Caco-2 (cell line): ENCODE measurements around the gene TNFRSF21. TPM values are rescaled to one million over a fixed set of nuclear protein-coding genes. Genes with fewer than 3 reads are reported as not detected.
A peak's percentile ranks its signal among the peaks of the same experiment; 100 is the strongest.

ENCODE experiments used
- Bru-seq: library from RNA; stranded (reverse); fragments of 400-500 nt; gene quantifications from one replicate; lab custom pipeline; 2021; lab: Mats Ljungman, UMichigan
- BruChase-seq, 2 experiments: library from RNA; stranded (reverse); fragments of 400-500 nt; gene quantifications; one replicate each; lab custom pipeline; 2021; lab: Mats Ljungman, UMichigan
- BruUV-seq: library from RNA; stranded (reverse); fragments of 400-500 nt; replicated peaks from 2 replicates; lab custom pipeline; 2021; lab: Mats Ljungman, UMichigan
- CTCF ChIA-PET: fragments of 300-600 bp; sonication (Branson Sonifier 250); formaldehyde crosslinking; loops from one replicate; lab custom pipeline; 2022; ENCODE audit warnings: antibody characterized with exemption; lab: Charles Lee
- POLR2A ChIA-PET: fragments of 300-600 bp; sonication (Branson Sonifier 250); formaldehyde crosslinking; loops from one replicate; lab custom pipeline; 2022; ENCODE audit warnings: antibody characterized with exemption; lab: Charles Lee
- DNase-seq, 2 experiments: peaks; one replicate each; pipeline versions ENCODE4 v3.0.0 to v3.0.0-alpha.2; 2020 to 2022
- H3K27me3 ChIP-seq: replicated peaks from 2 replicates; pipeline ENCODE4 v1.6.0; 2011; ENCODE audit warnings: low read length; ENCODE audit not compliant: control insufficient read depth, insufficient read depth
- H3K36me3 ChIP-seq: 2 replicates; pipeline ENCODE4 v1.5.1; 2011; ENCODE audit warnings: low read length; ENCODE audit not compliant: control insufficient read depth, insufficient read depth
- H3K4me1 ChIP-seq: fragments of 250-450 bp; sonication (Bioruptor Pico); 2 replicates; pipeline ENCODE4 v1.5.1; 2020; ENCODE audit warnings: mild to moderate bottlenecking
- H3K4me3 ChIP-seq: 2 replicates; pipeline ENCODE4 v1.5.1; 2011; ENCODE audit warnings: low read depth, mild to moderate bottlenecking, control low read depth, low read length
- H3K9me3 ChIP-seq: fragments of 250-450 bp; sonication (Bioruptor Pico); 2 replicates; pipeline ENCODE4 v1.5.1; 2020; ENCODE audit warnings: mild to moderate bottlenecking, moderate library complexity
- H3K27ac Mint-ChIP-seq: one replicate; pipeline ENCODE4 v1.8.0; 2022; ENCODE audit warnings: mixed read lengths; ENCODE audit not compliant: unreplicated experiment
- H3K27me3 Mint-ChIP-seq: one replicate; pipeline ENCODE4 v1.8.0; 2022; ENCODE audit warnings: mixed read lengths; ENCODE audit not compliant: insufficient read depth, unreplicated experiment
- H3K36me3 Mint-ChIP-seq: one replicate; pipeline ENCODE4 v1.8.0; 2022; ENCODE audit warnings: mild to moderate bottlenecking, mixed read lengths; ENCODE audit not compliant: insufficient read depth, unreplicated experiment
- H3K4me1 Mint-ChIP-seq: one replicate; pipeline ENCODE4 v1.8.0; 2022; ENCODE audit warnings: low read depth, mixed read lengths; ENCODE audit not compliant: unreplicated experiment
- H3K4me3 Mint-ChIP-seq: one replicate; pipeline ENCODE4 v1.8.0; 2022; ENCODE audit warnings: mild to moderate bottlenecking, moderate library complexity, mixed read lengths; ENCODE audit not compliant: unreplicated experiment
- H3K9me3 Mint-ChIP-seq: one replicate; pipeline ENCODE4 v1.8.0; 2022; ENCODE audit warnings: mixed read lengths; ENCODE audit not compliant: unreplicated experiment
- intact Hi-C: fragments of 100-400 bp; cut with micrococcal nuclease; formaldehyde crosslinking; loops from one replicate; pipeline ENCODE4 v1.10.0; 2022; ENCODE audit not compliant: unreplicated experiment
- long read RNA-seq: library from polyadenylated mRNA; stranded (forward); transcript quantifications from one replicate; pipeline ENCODE4 v2.0.0, GENCODE V29; 2022
- total RNA-seq: library from RNA; stranded (reverse); gene quantifications from 2 replicates; pipeline ENCODE4 v1.2.3, GENCODE V29; 2022
- TF ChIP-seq, protein P1 (sequence below), 2 experiments: fragments of 200-600 bp in 1 of 2; IDR thresholded peaks; 1 replicate in 1 of 2; 2 replicates in 1 of 2; pipeline versions ENCODE4 v1.5.1 to v1.8.0; 2011 to 2022; ENCODE audit warnings: antibody characterized with exemption in 1 of 2, control low read depth in 1 of 2, inconsistent platforms in 1 of 2, low read depth in 1 of 2, low read length in 1 of 2, mild to moderate bottlenecking in 1 of 2, moderate library complexity in 1 of 2; ENCODE audit not compliant: insufficient read depth in 1 of 2, severe bottlenecking in 1 of 2, unreplicated experiment in 1 of 2

TNFRSF21 gene
- 60.8 and 64.4 TPM in 2 replicates for total RNA-seq
- percentile 92 among the genes with signal in this experiment for Bru-seq, nascent RNA
- percentile 83 among the genes with signal in this experiment for BruChase-seq, experiment 1, labeled RNA remaining after a 2-hour chase
- BruChase-seq, experiment 2, labeled RNA remaining after a 6-hour chase, result percentile 83 among the genes with signal in this experiment
- long read RNA-seq, transcript TNFRSF21-201 (6 exons, 3,595 nt), result major isoform, 48 of 69 reads
- long read RNA-seq, partial matches to known transcripts, result 11 of 69 reads
- long read RNA-seq, other reads (novel, unspliced or antisense), result 10 of 69 reads

DNA sequence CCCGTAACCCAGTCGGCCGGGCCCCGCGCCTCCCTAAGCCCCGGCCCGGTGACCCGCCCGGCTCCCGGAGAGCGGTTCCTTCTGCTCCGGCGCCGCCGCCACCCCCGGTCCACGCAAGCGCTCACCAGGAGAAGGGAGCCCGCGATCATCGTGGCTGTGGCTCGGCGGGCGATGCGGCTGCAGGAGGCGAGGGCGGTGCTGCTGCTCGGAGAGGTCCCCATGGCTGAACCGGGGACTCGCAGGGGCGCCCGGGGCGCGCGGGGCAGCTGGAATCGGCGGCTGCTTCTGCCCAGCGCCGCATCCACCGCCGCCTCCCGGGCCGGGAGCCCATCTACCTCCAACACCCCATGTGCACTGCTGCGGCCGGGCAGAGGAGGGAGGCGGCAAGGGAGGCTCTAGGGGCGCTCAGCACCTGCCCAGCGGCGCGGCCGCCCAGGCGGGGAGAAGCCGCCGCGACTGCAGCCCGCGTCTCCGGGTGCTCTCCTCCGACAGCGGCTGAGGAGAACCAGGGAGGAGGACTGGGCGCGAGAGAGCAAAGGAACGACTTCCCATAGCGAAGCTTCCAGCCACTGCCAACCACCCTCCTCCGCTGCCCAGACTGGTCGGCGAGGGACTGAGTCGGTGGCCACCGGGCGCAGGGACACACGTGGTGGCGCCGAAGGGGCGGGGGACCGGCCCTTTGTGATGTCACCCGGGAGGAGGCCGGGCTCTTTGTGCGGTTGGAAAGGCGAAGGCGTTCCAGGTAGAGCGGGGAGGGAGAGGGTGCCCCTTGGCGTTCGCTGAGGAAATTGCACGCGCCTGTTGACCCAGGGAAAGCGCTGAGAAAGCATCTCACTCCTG, at the start of gene TNFRSF21:
TNFRSF21 (minus strand) TSS at position 615 of the 840 bp plus-strand sequence; CDS start at position 221, 394 bp downstream.
- Mint-ChIP-seq H3K27me3 (no peaks in the 10 kb centered on the region), H3K27ac (peak within 1 kb of the TSS; percentile 80), H3K4me3 (peak within 1 kb of the TSS; percentile 88), H3K36me3 (peaks cover 19% of the 10 kb centered on the region), H3K9me3 (peaks cover 2% of the 10 kb centered on the region), H3K4me1 (peaks cover 18% of the 10 kb centered on the region)
- POLR2A ChIA-PET, result no interaction called here
- Histone ChIP-seq H3K9me3 (no peaks in the 10 kb centered on the region), H3K4me1 (peaks cover 33% of the 10 kb centered on the region), H3K27me3 (no peaks in the 10 kb centered on the region), H3K4me3 (peak within 1 kb of the TSS; percentile 91), H3K36me3 (no peaks in the 10 kb centered on the region)
- CTCF ChIA-PET, result no interaction called here
- TSS peak; percentile 27 for BruUV-seq
- TF ChIP-seq, protein P1, sequence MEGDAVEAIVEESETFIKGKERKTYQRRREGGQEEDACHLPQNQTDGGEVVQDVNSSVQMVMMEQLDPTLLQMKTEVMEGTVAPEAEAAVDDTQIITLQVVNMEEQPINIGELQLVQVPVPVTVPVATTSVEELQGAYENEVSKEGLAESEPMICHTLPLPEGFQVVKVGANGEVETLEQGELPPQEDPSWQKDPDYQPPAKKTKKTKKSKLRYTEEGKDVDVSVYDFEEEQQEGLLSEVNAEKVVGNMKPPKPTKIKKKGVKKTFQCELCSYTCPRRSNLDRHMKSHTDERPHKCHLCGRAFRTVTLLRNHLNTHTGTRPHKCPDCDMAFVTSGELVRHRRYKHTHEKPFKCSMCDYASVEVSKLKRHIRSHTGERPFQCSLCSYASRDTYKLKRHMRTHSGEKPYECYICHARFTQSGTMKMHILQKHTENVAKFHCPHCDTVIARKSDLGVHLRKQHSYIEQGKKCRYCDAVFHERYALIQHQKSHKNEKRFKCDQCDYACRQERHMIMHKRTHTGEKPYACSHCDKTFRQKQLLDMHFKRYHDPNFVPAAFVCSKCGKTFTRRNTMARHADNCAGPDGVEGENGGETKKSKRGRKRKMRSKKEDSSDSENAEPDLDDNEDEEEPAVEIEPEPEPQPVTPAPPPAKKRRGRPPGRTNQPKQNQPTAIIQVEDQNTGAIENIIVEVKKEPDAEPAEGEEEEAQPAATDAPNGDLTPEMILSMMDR (IDR thresholded peaks at IDR 0.05; ENCODE audit: insufficient read depth in 1 of 2, low read depth in 1 of 2, low read length in 1 of 2, severe bottlenecking in 1 of 2, unreplicated experiment in 1 of 2), result peak; percentile 92 to 96
- intact Hi-C loops, result loop anchor here (1.0 to 5.0 kb wide), 5 partner anchors 31 to 212 kb away; no protein-coding TSS in a partner anchor
- DNase-seq, result peak; percentile 93 to 95

GRCh38 chr6:47358440-47359225, 48.9 kb upstream of the TNFRSF21 start:
- Mint-ChIP-seq H3K9me3 (no peaks in the 10 kb centered on the region), H3K4me1 (peaks cover 11% of the 10 kb centered on the region), H3K4me3 (no peak overlapping the region), H3K27ac (no peak overlapping the region), H3K36me3 (peaks cover 6% of the 10 kb centered on the region), H3K27me3 (no peaks in the 10 kb centered on the region)
- H3K36me3 ChIP-seq, result no peaks in the 10 kb centered on the region
- DNase-seq, result no peak
- intact Hi-C loops, result no loop called here
- ChIA-PET POLR2A (no interaction called here), CTCF (no interaction called here)
- no TSS peak for BruUV-seq
- peaks cover 10% of the 10 kb centered on the region for H3K4me1 ChIP-seq
- no peaks in the 10 kb centered on the region for H3K9me3 ChIP-seq
- no peak overlapping the region for H3K4me3 ChIP-seq
- H3K27me3 ChIP-seq, result no peaks in the 10 kb centered on the region
- TF ChIP-seq, protein P1 (IDR thresholded peaks at IDR 0.05; ENCODE audit: insufficient read depth in 1 of 2, low read depth in 1 of 2, low read length in 1 of 2, severe bottlenecking in 1 of 2, unreplicated experiment in 1 of 2), result no peak

GRCh38 chr6:47357827-47358226, 48.1 kb upstream of the TNFRSF21 start:
- Histone ChIP-seq H3K36me3 (no peaks in the 10 kb centered on the region), H3K4me1 (0 out of 2 replicates have a peak, but pooled peaks cover 4% of the 10 kb centered on the region), H3K4me3 (no peak overlapping the region), H3K9me3 (no peaks in the 10 kb centered on the region), H3K27me3 (no peaks in the 10 kb centered on the region)
- no peak overlapping the region for H3K4me3 Mint-ChIP-seq
- ChIA-PET POLR2A (no interaction called here), CTCF (no interaction called here)
- H3K9me3 Mint-ChIP-seq, result no peaks in the 10 kb centered on the region
- TF ChIP-seq, protein P1 (IDR thresholded peaks at IDR 0.05; ENCODE audit: insufficient read depth in 1 of 2, low read depth in 1 of 2, low read length in 1 of 2, severe bottlenecking in 1 of 2, unreplicated experiment in 1 of 2), result no peak
- no peak overlapping the region for H3K27ac Mint-ChIP-seq
- DNase-seq, result no peak
- peaks cover 3% of the 10 kb centered on the region for H3K4me1 Mint-ChIP-seq
- no TSS peak for BruUV-seq
- H3K36me3 Mint-ChIP-seq, result peaks cover 3% of the 10 kb centered on the region
- intact Hi-C loops, result no loop called here
- H3K27me3 Mint-ChIP-seq, result no peaks in the 10 kb centered on the region
